ENCODE measurements around the gene EBNA1BP2. TPM values are rescaled to one million over a fixed set of nuclear protein-coding genes. Genes with fewer than 3 reads are reported as not detected.
"Not testable (repeated sequence)": the region's sequence is repeated elsewhere in the genome, so short reads cannot be mapped to it uniquely, and the experiment has no call there.

The EBNA1BP2 gene
- total RNA-seq, 4 donors from 2014 or later = 41.7 to 60.9 (median 51.7) TPM

GRCh38 chr1:43144237-43144636, 27.9 kb downstream of the EBNA1BP2 start:
- H3K27ac ChIP-seq = no peak overlapping the region
- H3K27me3 ChIP-seq = peaks cover 31% of the 10 kb centered on the region
- H3K4me1 ChIP-seq = peaks cover 0 to 15% (median 3%) of the 10 kb centered on the region in 3 donors
- H3K36me3 ChIP-seq = no peaks in the 10 kb centered on the region
- no peak overlapping the region for H3K4me3 ChIP-seq
- TF ChIP-seq, protein P1, sequence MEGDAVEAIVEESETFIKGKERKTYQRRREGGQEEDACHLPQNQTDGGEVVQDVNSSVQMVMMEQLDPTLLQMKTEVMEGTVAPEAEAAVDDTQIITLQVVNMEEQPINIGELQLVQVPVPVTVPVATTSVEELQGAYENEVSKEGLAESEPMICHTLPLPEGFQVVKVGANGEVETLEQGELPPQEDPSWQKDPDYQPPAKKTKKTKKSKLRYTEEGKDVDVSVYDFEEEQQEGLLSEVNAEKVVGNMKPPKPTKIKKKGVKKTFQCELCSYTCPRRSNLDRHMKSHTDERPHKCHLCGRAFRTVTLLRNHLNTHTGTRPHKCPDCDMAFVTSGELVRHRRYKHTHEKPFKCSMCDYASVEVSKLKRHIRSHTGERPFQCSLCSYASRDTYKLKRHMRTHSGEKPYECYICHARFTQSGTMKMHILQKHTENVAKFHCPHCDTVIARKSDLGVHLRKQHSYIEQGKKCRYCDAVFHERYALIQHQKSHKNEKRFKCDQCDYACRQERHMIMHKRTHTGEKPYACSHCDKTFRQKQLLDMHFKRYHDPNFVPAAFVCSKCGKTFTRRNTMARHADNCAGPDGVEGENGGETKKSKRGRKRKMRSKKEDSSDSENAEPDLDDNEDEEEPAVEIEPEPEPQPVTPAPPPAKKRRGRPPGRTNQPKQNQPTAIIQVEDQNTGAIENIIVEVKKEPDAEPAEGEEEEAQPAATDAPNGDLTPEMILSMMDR (IDR thresholded peaks at IDR 0.05) = no peak
- no peak for TF ChIP-seq POLR2A (IDR thresholded peaks at IDR 0.05)
- no peak for TF ChIP-seq EP300 (IDR thresholded peaks at IDR 0.05)
- TF ChIP-seq POLR2AphosphoS5 (IDR thresholded peaks at IDR 0.05) = no peak
- peaks cover 0 to 10% (median 0%) of the 10 kb centered on the region in 3 donors for H3K9me3 ChIP-seq
- no peak for ATAC-seq

GRCh38 chr1:43143441-43143888, 28.6 kb downstream of the EBNA1BP2 start:
- no peak overlapping the region for H3K4me3 ChIP-seq
- TF ChIP-seq EP300 (IDR thresholded peaks at IDR 0.05) = no peak
- TF ChIP-seq POLR2AphosphoS5 (IDR thresholded peaks at IDR 0.05) = no peak
- TF ChIP-seq, protein P1 (IDR thresholded peaks at IDR 0.05) = no peak
- no peak for TF ChIP-seq POLR2A (IDR thresholded peaks at IDR 0.05)
- H3K27ac ChIP-seq = no peak overlapping the region
- 13 to 17% methylated on average over 6 to 7 of the region's 7 CpGs for WGBS, 2 donors (ENCODE audit: low coverage in 1 of 2)
- peaks cover 24% of the 10 kb centered on the region for H3K27me3 ChIP-seq
- ATAC-seq = no peak
- peaks cover 0 to 10% (median 0%) of the 10 kb centered on the region in 3 donors for H3K9me3 ChIP-seq
- H3K36me3 ChIP-seq = no peaks in the 10 kb centered on the region
- peaks cover 0 to 15% (median 3%) of the 10 kb centered on the region in 3 donors for H3K4me1 ChIP-seq

DNA sequence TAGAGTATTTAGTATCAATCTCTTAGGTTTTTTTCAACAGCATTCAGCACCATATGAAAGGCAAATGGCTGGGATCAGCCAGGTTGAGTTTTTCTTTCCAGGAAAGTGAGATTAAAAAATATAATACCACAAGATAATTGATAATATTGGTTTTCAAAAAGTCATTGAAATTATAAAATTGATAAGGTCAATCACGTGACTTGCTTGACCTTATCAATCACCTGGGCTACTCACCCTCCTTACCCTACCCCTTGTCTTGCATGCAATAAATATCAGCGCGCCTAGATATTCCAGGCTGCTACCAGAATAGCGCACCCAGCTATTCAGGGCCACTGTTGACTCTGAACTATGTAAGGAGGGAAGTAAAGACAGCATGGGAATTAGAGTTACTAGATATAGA, 31.5 kb downstream of the EBNA1BP2 start:
- WGBS, 2 donors (ENCODE audit: low coverage in 1 of 2) = 84 to 100% methylated on average over 3 of the region's 4 CpGs
- Histone ChIP-seq H3K27ac (no peak overlapping the region), H3K36me3 (no peaks in the 10 kb centered on the region), H3K4me3 (no peak overlapping the region), H3K4me1 (no peaks in the 10 kb centered on the region), H3K27me3 (peaks cover 26% of the 10 kb centered on the region), H3K9me3 (peaks cover 0 to 10% (median 0%) of the 10 kb centered on the region in 3 donors)
- TF ChIP-seq, protein P1 (IDR thresholded peaks at IDR 0.05) = no peak
- no peak for TF ChIP-seq POLR2A (IDR thresholded peaks at IDR 0.05)
- no peak for TF ChIP-seq EP300 (IDR thresholded peaks at IDR 0.05)
- TF ChIP-seq POLR2AphosphoS5 (IDR thresholded peaks at IDR 0.05) = no peak
- no peak for ATAC-seq

DNA sequence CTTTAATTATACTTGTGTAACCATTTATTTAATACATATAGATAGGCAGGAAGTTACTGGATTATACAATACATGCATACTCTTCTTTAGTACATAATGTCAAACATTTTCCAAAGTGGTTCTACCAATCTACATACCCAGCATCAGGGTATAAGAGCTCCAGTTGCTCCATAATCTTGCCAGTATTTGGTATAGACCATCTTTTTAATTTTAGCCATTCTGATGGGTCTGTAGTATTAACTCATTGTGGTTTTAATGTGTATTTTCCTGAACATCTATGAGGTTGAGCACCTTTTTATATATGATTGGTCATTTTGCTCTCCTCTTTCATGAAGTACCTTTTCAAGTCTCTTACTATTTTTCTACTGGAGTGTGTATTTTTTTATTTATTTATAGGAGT, 32.1 kb downstream of the EBNA1BP2 start:
- TF ChIP-seq POLR2A (IDR thresholded peaks at IDR 0.05) (no peak), POLR2AphosphoS5 (IDR thresholded peaks at IDR 0.05) (no peak), EP300 (IDR thresholded peaks at IDR 0.05) (no peak)
- TF ChIP-seq, protein P1 (IDR thresholded peaks at IDR 0.05) = no peak
- Histone ChIP-seq H3K9me3 (peaks cover 0 to 10% (median 0%) of the 10 kb centered on the region in 3 donors), H3K27me3 (peaks cover 28% of the 10 kb centered on the region), H3K36me3 (no peaks in the 10 kb centered on the region), H3K4me1 (no peaks in the 10 kb centered on the region), H3K27ac (no peak overlapping the region), H3K4me3 (no peak overlapping the region)
- no peak for ATAC-seq

DNA sequence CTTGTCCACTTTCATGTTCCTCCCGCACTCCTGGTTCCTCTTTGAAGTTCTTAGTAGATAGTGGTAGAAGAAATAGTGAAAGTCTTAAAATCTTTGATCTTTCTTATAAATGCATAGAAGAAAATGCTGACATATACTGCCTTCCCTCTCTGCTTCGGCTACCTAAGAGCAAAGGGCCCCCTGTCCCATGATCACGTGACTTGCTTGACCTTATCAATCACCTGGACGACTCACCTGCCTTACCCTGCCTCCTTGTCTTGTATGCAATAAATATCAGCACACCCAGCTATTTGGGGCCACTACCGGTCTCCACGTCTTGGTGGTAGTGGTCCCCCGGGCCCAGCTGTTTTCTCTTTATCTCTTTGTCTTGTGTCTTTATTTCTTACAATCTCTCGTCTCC, 32.8 kb downstream of the EBNA1BP2 start:
- ATAC-seq, H3K36me3 ChIP-seq, H3K4me3 ChIP-seq, H3K9me3 ChIP-seq, H3K27ac ChIP-seq, H3K4me1 ChIP-seq: not testable (repeated sequence)
- H3K27me3 ChIP-seq = peaks cover 24% of the 10 kb centered on the region
- WGBS, 2 donors (ENCODE audit: low coverage in 1 of 2) = 86 to 90% methylated on average over 2 to 8 of the region's 8 CpGs
